Bronchial epithelial cell (primary cell): ENCODE data around the gene LSM14A. TPM values are rescaled to one million over a fixed set of nuclear protein-coding genes. Genes with fewer than 3 reads are reported as not detected.
"Not testable (repeated sequence)": the region's sequence is repeated elsewhere in the genome, so short reads cannot be mapped to it uniquely, and the experiment has no call there.

Experiments
- DNase-seq: peaks from one replicate; pipeline ENCODE4 v3.0.0-alpha.2; 2010; ENCODE audit warnings: low read depth
- FAIRE-seq: peaks from 2 replicates; lab custom pipeline; 2011; peaks lifted over from hg19 to GRCh38; lab: Jason Lieb, UNC
- H3K27me3 ChIP-seq: 2 replicates; pipeline ENCODE4 v1.5.1; 2011; ENCODE audit warnings: low read length; ENCODE audit not compliant: control insufficient read depth, insufficient read depth
- H3K36me3 ChIP-seq: 2 replicates; pipeline ENCODE4 v1.5.1; 2011; ENCODE audit warnings: low read length; ENCODE audit not compliant: control insufficient read depth, insufficient read depth
- H3K4me3 ChIP-seq: 2 replicates; pipeline ENCODE4 v1.5.1; 2011; ENCODE audit warnings: mild to moderate bottlenecking, low read depth, low read length, control low read depth
- total RNA-seq: library from RNA; depleted of rRNA; stranded (reverse); fragments of >200 nt; gene quantifications from 2 replicates; pipeline ENCODE4 v1.2.1, GENCODE V29; 2014
- TF ChIP-seq, protein P1 (sequence below): IDR thresholded peaks from 2 replicates; pipeline ENCODE4 v1.5.1; 2011; ENCODE audit warnings: mild to moderate bottlenecking, moderate library complexity, low read length, control low read depth, inconsistent platforms; ENCODE audit not compliant: insufficient read depth, severe bottlenecking

Gene LSM14A
- total RNA-seq, 1 donor from 2014 or later = 86.1 TPM

GRCh38 chr19:34215666-34216038 is 43.3 kb downstream of the LSM14A start:
- Histone ChIP-seq H3K36me3 (peaks cover 5% of the 10 kb centered on the region), H3K27me3 (no peaks in the 10 kb centered on the region), H3K4me3 (no peak overlapping the region)
- FAIRE-seq (no peak), DNase-seq (no peak)
- TF ChIP-seq, protein P1, sequence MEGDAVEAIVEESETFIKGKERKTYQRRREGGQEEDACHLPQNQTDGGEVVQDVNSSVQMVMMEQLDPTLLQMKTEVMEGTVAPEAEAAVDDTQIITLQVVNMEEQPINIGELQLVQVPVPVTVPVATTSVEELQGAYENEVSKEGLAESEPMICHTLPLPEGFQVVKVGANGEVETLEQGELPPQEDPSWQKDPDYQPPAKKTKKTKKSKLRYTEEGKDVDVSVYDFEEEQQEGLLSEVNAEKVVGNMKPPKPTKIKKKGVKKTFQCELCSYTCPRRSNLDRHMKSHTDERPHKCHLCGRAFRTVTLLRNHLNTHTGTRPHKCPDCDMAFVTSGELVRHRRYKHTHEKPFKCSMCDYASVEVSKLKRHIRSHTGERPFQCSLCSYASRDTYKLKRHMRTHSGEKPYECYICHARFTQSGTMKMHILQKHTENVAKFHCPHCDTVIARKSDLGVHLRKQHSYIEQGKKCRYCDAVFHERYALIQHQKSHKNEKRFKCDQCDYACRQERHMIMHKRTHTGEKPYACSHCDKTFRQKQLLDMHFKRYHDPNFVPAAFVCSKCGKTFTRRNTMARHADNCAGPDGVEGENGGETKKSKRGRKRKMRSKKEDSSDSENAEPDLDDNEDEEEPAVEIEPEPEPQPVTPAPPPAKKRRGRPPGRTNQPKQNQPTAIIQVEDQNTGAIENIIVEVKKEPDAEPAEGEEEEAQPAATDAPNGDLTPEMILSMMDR = no peak

GRCh38 chr19:34216745-34217219 is 44.5 kb downstream of the LSM14A start:
- FAIRE-seq, H3K4me3 ChIP-seq, H3K27me3 ChIP-seq, H3K36me3 ChIP-seq, DNase-seq: not testable (repeated sequence)

- no peaks in the 10 kb centered on the region for H3K27me3 ChIP-seq
- peaks cover 10% of the 10 kb centered on the region for H3K36me3 ChIP-seq
- TF ChIP-seq, protein P1 = no peak
- no peak overlapping the region for H3K4me3 ChIP-seq
- FAIRE-seq (no peak), DNase-seq (peak; percentile 91)
These were observed 45.9 kb downstream of the LSM14A start for GRCh38 chr19:34217952-34218817.

- TF ChIP-seq, protein P1 = no peak
- Histone ChIP-seq H3K36me3 (peaks cover 13% of the 10 kb centered on the region), H3K27me3 (no peaks in the 10 kb centered on the region), H3K4me3 (no peak overlapping the region)
- no peak for FAIRE-seq
- no peak for DNase-seq
These were observed 46.5 kb downstream of the LSM14A start for GRCh38 chr19:34218818-34219164.

DNA sequence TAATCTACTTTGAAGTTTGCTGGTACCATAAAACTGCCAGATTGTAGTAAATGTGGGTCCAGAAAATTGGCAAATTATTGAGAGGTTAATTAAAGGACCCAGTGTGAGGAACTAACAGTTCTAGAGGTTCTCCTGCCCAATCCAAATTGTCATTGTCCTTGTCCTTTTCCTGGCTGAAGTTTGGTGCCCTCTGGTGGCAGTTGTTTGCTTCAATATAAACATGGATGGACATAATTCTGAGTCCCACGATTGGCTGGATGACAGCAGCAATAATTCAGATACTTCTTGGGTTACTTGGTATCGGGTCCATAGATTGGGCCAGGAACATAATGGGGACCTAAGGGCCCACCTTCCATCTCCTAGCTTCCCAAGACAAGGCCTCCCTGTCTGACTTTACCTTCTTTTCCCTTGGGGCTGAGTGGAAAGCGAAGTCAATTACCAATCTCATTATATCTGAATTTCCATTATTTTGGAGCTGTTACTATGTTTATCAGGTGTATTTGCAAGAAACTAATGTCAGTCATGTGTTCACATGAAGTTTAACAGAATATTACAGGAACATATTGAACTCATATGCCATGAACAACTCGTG is 48.3 kb downstream of the LSM14A start:
- DNase-seq (peak; percentile 52), FAIRE-seq (no peak)
- Histone ChIP-seq H3K27me3 (no peaks in the 10 kb centered on the region), H3K36me3 (peaks cover 15% of the 10 kb centered on the region), H3K4me3 (no peak overlapping the region)
- TF ChIP-seq, protein P1 = peak; percentile 68

DNA sequence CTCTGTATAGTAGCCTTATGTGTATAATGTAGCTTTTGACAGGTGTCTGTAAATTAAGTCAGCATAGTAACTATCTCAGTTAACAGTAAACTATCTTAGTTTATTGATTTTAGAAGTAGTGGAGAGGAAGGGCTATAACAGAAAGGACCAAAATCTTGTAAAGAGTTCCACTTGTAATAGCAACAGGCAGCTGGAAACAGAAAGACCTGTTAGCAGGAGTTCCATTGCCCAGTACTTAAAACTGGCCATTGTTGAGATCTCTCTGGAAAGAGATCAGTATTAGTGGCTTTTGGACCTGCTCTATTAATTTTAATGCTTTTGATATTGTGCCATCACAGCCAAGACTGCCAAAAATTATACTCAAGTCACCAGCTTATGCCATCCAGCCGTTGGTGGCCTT is 50.1 kb downstream of the LSM14A start:
- H3K36me3 ChIP-seq = peaks cover 22% of the 10 kb centered on the region
- FAIRE-seq = no peak

More for the DNA sequence above, 50.1 kb downstream of the LSM14A start:
- H3K27me3 ChIP-seq = no peaks in the 10 kb centered on the region
- H3K4me3 ChIP-seq = no peak overlapping the region
- no peak for DNase-seq
- TF ChIP-seq, protein P1 = no peak
